ENCODE results near the gene SDCCAG8.

SDCCAG8 gene

DNA sequence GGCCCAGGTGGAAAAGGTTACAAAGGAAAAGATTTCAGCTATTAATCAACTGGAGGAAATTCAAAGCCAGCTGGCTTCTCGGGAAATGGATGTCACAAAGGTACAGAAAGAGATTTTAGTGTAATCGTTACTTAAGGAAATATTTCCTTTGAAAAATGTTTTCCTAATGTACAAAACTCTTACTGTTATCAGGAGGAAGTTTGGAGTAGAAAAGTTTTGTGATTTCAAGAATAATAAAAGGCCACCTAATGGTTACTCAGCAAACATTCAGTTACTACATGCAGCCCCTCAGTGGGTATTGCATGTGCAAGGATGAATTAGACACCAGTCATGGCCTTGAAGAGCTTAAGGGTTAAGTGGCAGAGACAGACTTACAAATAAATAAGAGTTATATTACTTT lies 85.2 kb downstream of the SDCCAG8 start:
- no peak for DNase-seq

GRCh38 chr1:243343970-243344937 lies 88.4 kb downstream of the SDCCAG8 start:
- DNase-seq: peak; percentile 39

DNA sequence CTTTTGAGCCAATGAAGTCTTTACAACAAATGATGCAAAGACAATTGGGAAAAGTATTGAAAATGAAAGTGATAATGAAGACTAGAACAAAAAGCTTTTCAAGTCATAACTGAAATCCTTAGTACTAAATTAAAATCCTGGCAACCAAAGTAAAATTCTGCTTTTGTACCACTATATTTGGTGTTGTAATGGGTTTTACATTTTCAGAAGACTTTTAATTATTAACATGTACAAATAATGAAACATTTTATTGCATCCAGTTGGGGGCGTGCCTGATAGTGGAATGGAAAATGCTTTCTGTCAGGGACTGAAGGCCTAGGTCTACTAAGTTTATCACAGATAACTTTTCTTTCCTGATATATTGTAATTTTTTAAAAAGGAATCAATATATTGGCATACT lies 89.4 kb downstream of the SDCCAG8 start:
- DNase-seq: no peak

- DNase-seq: no peak
Observed at GRCh38 chr1:243346016-243346415, 90.2 kb downstream of the SDCCAG8 start.

GRCh38 chr1:243346468-243346867 lies 90.6 kb downstream of the SDCCAG8 start:
- DNase-seq: no peak

DNA sequence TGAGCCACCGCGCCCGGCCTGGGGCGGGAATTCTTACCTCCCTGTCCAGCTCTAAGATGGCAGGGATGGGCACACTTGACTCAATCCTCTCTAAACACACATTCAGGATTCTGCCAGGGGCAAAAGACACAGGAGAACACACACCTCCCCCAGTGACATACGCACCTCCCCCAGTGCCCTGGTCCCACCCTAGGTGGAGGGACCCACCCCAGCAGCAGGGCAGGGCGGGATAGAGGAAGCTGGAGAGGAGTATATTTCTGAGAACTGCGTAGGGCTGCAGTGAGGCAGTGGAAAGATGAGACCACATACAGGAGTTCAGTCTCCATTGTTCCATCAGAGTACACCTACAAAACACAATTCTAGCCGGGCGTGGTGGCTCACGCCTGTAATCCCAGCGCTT lies 92.5 kb downstream of the SDCCAG8 start:
- no peak for DNase-seq

- no peak for DNase-seq
Observed at GRCh38 chr1:243349128-243349527, 93.3 kb downstream of the SDCCAG8 start.

GRCh38 chr1:243351337-243351736 lies 95.5 kb downstream of the SDCCAG8 start:
- no peak for DNase-seq

DNA sequence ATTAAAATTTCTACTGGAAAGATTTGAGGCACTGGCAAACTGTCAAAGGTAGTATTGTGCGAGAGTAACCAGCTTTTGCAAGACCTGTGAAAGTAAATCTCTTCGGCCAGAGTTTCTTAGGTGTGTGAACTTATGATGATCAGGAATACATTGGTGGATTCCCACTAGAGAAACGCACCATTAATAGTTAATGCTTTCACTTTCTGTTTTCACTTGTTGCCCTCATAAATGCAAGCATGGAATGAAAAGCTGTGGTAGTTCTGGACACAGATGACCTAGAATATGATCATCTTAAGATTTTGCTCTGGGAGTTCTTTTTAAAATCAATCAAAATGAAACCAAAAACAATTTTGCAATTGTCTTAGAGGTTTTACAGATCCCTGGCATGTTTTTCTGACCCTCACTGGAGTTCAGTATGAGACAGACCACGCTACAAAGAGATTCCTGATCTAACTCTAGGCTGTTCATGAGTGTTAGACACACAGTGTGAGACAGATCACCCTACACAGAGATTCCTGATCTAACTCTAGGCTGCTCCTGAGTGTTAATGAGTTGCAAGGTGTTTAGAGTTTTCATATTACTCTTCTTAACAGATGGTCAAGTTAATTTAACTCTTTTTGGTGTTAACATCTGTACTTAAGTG lies 98.8 kb downstream of the SDCCAG8 start:
- DNase-seq: no peak

DNA sequence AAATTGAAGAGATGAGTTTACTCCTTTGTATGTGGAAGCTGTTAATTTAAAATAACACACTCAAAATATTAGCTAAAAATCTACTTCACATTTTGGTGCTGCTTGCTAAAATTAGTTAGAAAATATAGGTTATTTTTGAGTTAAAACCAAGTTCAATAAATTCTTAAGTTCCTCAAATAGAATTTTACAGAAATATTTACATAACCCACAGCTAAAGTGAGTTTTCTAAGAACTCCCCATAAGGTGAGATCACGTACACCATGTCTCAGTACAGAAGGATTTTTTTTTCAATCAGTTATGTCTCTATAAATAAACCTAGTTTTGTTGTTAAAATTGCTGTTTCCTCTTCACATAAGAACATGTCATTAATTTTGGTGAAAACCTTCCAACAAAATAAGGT lies 108.0 kb downstream of the SDCCAG8 start:
- DNase-seq: no peak

GRCh38 chr1:243364330-243364729 lies 108.5 kb downstream of the SDCCAG8 start:
- no peak for DNase-seq

DNA sequence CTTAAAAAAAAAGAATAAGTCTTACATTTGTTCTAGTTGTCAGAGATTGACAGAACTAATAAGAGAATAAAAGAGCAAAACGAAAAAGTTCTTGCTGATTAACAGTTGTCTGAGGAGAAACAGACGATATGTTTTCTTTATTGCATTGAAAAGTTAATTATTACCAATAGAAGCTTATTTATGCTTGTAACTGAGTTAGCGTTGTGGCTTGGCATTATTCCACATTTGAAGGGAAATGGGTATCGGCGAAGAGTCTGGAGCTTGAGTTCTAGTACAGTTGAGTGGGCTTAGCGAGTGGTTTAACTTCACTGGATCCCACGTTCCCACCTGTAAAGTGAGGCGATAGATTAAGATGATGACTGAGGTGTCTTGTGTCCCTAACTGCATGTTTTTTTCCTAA lies 109.0 kb downstream of the SDCCAG8 start:
- no peak for DNase-seq

GRCh38 chr1:243367314-243367713 lies 111.5 kb downstream of the SDCCAG8 start:
- no peak for DNase-seq

DNA sequence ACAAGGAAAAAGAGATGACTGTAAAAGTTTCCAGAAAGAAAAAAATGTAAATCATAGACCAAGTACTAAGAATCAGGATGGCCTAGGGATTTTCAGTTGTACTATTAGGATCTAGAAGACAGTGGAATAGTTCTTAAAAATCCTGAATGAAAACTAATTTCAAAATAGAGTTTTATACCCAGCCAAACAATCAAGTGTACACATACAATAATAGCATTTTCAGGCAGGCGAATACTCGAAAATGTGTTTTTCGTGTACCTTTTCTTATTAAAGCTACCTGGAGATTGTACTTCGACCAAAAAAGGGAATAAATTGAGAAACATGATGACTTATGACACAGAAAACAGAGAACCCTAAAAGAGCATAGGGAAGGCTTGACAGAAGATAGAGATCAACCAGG lies 118.6 kb downstream of the SDCCAG8 start:
- no peak for DNase-seq

- DNase-seq: no peak
Observed at GRCh38 chr1:243375596-243375995, 119.8 kb downstream of the SDCCAG8 start.

GRCh38 chr1:243378669-243379068 lies 122.8 kb downstream of the SDCCAG8 start:
- DNase-seq: no peak

DNA sequence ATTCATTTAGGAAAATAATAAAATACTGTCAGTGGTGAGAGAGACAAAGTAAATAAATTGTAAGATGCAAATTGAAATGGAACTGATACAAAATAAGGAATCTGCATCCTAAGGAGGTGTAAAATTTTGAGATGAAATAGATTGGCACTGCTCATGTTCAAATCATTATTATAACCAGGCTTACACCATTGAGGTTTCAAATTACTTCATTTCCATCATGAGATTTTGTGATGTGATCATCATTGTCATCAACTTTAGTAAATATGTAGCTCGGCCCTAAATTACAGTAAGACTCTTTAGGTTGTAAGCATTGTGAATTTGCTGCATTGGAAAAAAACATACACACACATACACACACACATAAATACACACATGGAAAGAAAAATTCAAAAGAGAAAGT lies 123.4 kb downstream of the SDCCAG8 start:
- DNase-seq: no peak

DNA sequence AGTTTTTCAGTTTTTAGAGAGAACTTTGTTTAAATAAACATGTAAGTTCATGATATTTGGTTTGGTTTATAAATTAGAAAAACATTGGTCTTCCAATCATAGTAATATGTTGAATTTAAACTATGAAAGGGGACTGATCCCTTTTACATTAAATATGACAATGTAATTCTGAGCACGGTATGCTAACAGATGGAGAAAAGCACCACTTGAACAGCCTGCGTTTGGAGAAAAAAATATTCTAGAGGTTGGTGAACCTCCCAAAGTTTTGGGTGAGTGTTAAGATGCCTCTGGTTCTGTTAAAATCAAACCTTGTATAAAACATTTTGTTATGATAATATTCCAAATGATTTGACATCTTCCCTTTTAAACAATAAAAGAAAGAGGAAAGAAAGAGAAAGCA lies 123.9 kb downstream of the SDCCAG8 start:
- no peak for DNase-seq

DNA sequence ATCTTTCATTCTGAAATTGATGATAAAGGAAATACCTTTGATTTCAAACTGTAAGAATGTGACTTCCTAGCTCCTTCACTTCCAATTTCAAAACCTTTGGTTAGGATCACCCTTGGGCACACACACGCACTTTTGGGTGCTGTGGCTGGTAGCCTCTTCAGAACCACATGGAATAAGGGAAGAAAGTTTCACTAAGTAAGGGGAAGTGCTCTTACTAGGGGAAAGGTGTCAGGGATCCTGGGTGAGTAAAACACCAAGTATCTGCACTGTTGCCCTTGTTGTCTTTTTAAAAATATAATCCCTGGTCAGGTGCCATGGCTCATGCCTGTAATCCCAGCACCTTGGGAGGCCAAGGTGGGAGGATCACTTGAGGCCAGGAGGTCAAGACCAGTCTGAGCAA lies 132.4 kb downstream of the SDCCAG8 start:
- no peak for DNase-seq

DNA sequence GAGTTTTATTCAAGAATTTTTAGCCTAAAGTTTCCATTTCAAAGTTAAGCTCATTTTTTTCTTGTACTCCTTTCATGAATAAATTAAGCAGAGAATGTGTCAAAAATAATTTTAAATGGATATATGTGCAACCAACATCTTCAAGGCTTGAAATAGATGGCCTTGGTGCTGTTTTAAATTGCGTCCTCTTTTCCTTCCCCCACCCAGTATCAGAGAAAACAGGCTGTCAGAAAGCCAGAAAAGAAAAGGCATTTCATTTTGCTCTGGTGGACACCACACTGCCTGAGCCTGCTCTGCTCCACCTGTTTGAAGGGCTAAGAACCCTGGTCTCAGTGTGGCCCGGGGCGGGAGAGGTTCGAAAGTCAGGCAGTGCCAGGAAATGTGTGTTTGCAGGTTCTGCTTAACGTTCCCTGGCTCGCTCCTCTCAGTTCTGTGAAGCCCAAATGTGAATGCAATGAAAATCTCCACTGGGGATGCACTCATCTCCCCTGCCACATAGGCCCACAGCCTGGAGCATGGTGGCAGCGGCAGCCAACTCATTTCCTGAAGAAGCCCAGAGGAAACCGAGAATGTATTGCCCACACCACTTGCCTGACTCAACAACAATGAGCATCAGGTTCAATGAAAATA lies 134.4 kb downstream of the SDCCAG8 start:
- DNase-seq: no peak

DNA sequence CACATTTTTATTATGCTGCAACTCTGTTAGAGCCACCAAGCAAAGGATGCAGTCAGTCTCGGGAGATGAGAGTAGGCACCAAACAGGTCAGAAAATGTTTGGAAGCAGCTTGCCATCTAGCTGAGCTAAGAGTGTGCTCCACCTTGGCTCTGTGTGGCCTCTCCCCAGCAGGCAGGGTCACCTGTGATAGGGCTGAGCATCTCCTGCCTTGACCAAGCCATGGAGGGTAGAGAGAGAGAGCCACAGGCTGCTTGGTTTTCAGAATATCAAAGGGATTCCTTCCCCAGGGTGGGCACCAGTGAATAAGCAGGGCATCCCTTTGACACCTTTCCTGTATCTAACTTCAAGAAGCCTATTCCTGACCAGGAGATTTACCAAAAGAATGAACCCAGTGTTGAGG lies 135.5 kb downstream of the SDCCAG8 start:
- DNase-seq: no peak

- no peak for DNase-seq
Observed at GRCh38 chr1:243393096-243393495, 137.3 kb downstream of the SDCCAG8 start.

GRCh38 chr1:243394066-243394465 lies 138.2 kb downstream of the SDCCAG8 start:
- no peak for DNase-seq

All from amniotic stem cell (primary cell).